Measurements from ENCODE around the gene PPARA. TPM values are rescaled to one million over a fixed set of nuclear protein-coding genes. Genes with fewer than 3 reads are reported as not detected.

The PPARA gene
- polyA plus RNA-seq, 3 donors = 3.7 to 6.3 (median 4.9) TPM

- no peaks in the 10 kb centered on the region for H3K27me3 ChIP-seq (ENCODE audit: control insufficient read depth in 2 of 2, insufficient read depth in 2 of 2, low read length in 2 of 2)
- no peak for TF ChIP-seq CTCF (IDR thresholded peaks at IDR 0.05)
- Mint-ChIP-seq H3K27me3 (ENCODE audit: low read depth in 3 of 3) (peaks cover 0 to 3% (median 0%) of the 10 kb centered on the region in 3 donors), H3K36me3 (peaks cover 41 to 50% of the 10 kb centered on the region in 2 donors), H3K27ac (no peak overlapping the region), H3K9me3 (peaks cover 15 to 31% (median 27%) of the 10 kb centered on the region in 7 donors), H3K4me1 (peaks cover 19% of the 10 kb centered on the region), H3K4me3 (no peak overlapping the region)
- peaks cover 2 to 31% of the 10 kb centered on the region in 2 donors for H3K36me3 ChIP-seq (replicated peaks in 1 of 2; ENCODE audit: control insufficient read depth in 1 of 2, insufficient read depth in 2 of 2, low read length in 2 of 2)
- no peaks in the 10 kb centered on the region for H4K20me1 ChIP-seq (ENCODE audit: insufficient read depth, low read length)
- H3K4me1 ChIP-seq (ENCODE audit: control insufficient read depth in 1 of 2, insufficient read depth in 2 of 2, low read length in 2 of 2) = peaks cover 8 to 13% of the 10 kb centered on the region in 2 donors
- 100% methylated on average over 1 of the region's 5 CpGs for WGBS (ENCODE audit: insufficient coverage)
- intact Hi-C loops (cut with micrococcal nuclease) = no loop called here
- H3K9me3 ChIP-seq (replicated peaks in 1 of 2; ENCODE audit: control insufficient read depth in 1 of 2, insufficient read depth in 1 of 2, low read length in 2 of 2) = peaks cover 19 to 21% of the 10 kb centered on the region in 2 donors
- no peak overlapping the region for H3K4me2 ChIP-seq (replicated peaks; ENCODE audit: extremely low read depth, low read length, poor library complexity, severe bottlenecking)
- no peak overlapping the region for H3K4me3 ChIP-seq (replicated peaks in 1 of 3; ENCODE audit: low read depth in 2 of 3, low read length in 3 of 3)
- H3K79me2 ChIP-seq (ENCODE audit: insufficient read depth, low read length) = no peaks in the 10 kb centered on the region
- DNase-seq = no peak
- H3K9ac ChIP-seq (ENCODE audit: insufficient read depth, low read length, poor library complexity, severe bottlenecking) = no peak overlapping the region
- no peak overlapping the region for H3K27ac ChIP-seq (ENCODE audit: low read depth in 1 of 2, low read length in 2 of 2)
- no peak overlapping the region for H2AFZ ChIP-seq (ENCODE audit: insufficient read depth, low read depth, low read length, poor library complexity, severe bottlenecking)
Observed at GRCh38 chr22:46175631-46176030, 25.3 kb downstream of the PPARA start.

- no peak overlapping the region for H3K9ac ChIP-seq (ENCODE audit: insufficient read depth, low read length, poor library complexity, severe bottlenecking)
- H4K20me1 ChIP-seq (ENCODE audit: insufficient read depth, low read length) = no peaks in the 10 kb centered on the region
- no peak overlapping the region for H3K4me3 ChIP-seq (replicated peaks in 1 of 3; ENCODE audit: low read depth in 2 of 3, low read length in 3 of 3)
- H3K27me3 ChIP-seq (ENCODE audit: control insufficient read depth in 2 of 2, insufficient read depth in 2 of 2, low read length in 2 of 2) = no peaks in the 10 kb centered on the region
- H3K9me3 ChIP-seq (replicated peaks in 1 of 2; ENCODE audit: control insufficient read depth in 1 of 2, insufficient read depth in 1 of 2, low read length in 2 of 2) = peaks cover 28 to 30% of the 10 kb centered on the region in 2 donors
- H3K4me2 ChIP-seq (replicated peaks; ENCODE audit: extremely low read depth, low read length, poor library complexity, severe bottlenecking) = no peak overlapping the region
- H3K27ac ChIP-seq (ENCODE audit: low read depth in 1 of 2, low read length in 2 of 2) = no peak overlapping the region
- H2AFZ ChIP-seq (ENCODE audit: insufficient read depth, low read depth, low read length, poor library complexity, severe bottlenecking) = no peak overlapping the region
- WGBS (ENCODE audit: insufficient coverage) = 95% methylated on average over 2 of the region's 9 CpGs
- H3K27me3 Mint-ChIP-seq (ENCODE audit: low read depth in 3 of 3) = peaks cover 0 to 3% (median 0%) of the 10 kb centered on the region in 3 donors
- DNase-seq = no peak
- H3K4me1 Mint-ChIP-seq = peaks cover 9% of the 10 kb centered on the region
- no peak overlapping the region for H3K4me3 Mint-ChIP-seq
- no peaks in the 10 kb centered on the region for H3K79me2 ChIP-seq (ENCODE audit: insufficient read depth, low read length)
- H3K36me3 ChIP-seq (replicated peaks in 1 of 2; ENCODE audit: control insufficient read depth in 1 of 2, insufficient read depth in 2 of 2, low read length in 2 of 2) = peaks cover 7 to 40% of the 10 kb centered on the region in 2 donors
- peaks cover 24 to 40% (median 36%) of the 10 kb centered on the region in 7 donors for H3K9me3 Mint-ChIP-seq
- no peak overlapping the region for H3K27ac Mint-ChIP-seq
- no peak for TF ChIP-seq CTCF (IDR thresholded peaks at IDR 0.05)
- intact Hi-C loops (cut with micrococcal nuclease) = no loop called here
- peaks cover 0 to 3% of the 10 kb centered on the region in 2 donors for H3K4me1 ChIP-seq (ENCODE audit: control insufficient read depth in 1 of 2, insufficient read depth in 2 of 2, low read length in 2 of 2)
- peaks cover 44 to 56% of the 10 kb centered on the region in 2 donors for H3K36me3 Mint-ChIP-seq
Observed at GRCh38 chr22:46176508-46177003, 26.2 kb downstream of the PPARA start.
